Left ventricle myocardium inferior (tissue), 1 donor: ENCODE measurements around the gene EDC4. TPM values are rescaled to one million over a fixed set of nuclear protein-coding genes. Genes with fewer than 3 reads are reported as not detected.
"Not testable (repeated sequence)": the region's sequence is repeated elsewhere in the genome, so short reads cannot be mapped to it uniquely, and the experiment has no call there.

Experiments used
- DNase-seq: peaks from one replicate; pipeline ENCODE4 v3.0.0-alpha.2; 2020
- H3K27ac ChIP-seq: fragments of 200-600 bp; replicated peaks from 2 replicates; pipeline ENCODE4 v1.8.0; 2021
- H3K27me3 ChIP-seq: fragments of 200-600 bp; 2 replicates; pipeline ENCODE4 v1.8.0; 2021; ENCODE audit warnings: low read depth
- H3K36me3 ChIP-seq: fragments of 200-600 bp; 2 replicates; pipeline ENCODE4 v1.8.0; 2021
- H3K4me1 ChIP-seq: fragments of 200-600 bp; 2 replicates; pipeline ENCODE4 v1.8.0; 2021
- H3K4me3 ChIP-seq: fragments of 200-600 bp; 2 replicates; pipeline ENCODE4 v1.8.0; 2021; ENCODE audit warnings: mild to moderate bottlenecking, moderate library complexity
- H3K9me3 ChIP-seq: fragments of 200-600 bp; replicated peaks from 2 replicates; pipeline ENCODE4 v1.8.0; 2021
- CTCF ChIP-seq: fragments of 200-600 bp; IDR thresholded peaks from 2 replicates; pipeline ENCODE4 v1.8.0; 2021; ENCODE audit warnings: antibody characterized with exemption, mild to moderate bottlenecking, borderline replicate concordance
- intact Hi-C: fragments of 100-400 bp; cut with micrococcal nuclease; formaldehyde crosslinking; loops from one replicate; pipeline ENCODE4 v1.11.0; 2022
- total RNA-seq: library from RNA; stranded (reverse); fragmentation: NEBNext Ultra II Directional; extraction: Animal tissue kit (Norgen Biotek cat#: 25700); gene quantifications from one replicate; pipeline ENCODE4 v1.2.1, GENCODE V29; 2021
- donor health status: DM: no; HTN: yes; CAD: no; lungs with severe emphysema.

Gene EDC4
- total RNA-seq, 1 donor from 2014 or later: 33.2 TPM

- H3K27me3 ChIP-seq: no peaks in the 10 kb centered on the region
- no peaks in the 10 kb centered on the region for H3K9me3 ChIP-seq
- peak overlapping the region; percentile 39 for H3K4me3 ChIP-seq
- DNase-seq: peak; percentile 77
- H3K36me3 ChIP-seq: peaks cover 40% of the 10 kb centered on the region
- TF ChIP-seq CTCF: no peak
- H3K27ac ChIP-seq: peak overlapping the region; percentile 93
- peaks cover 75% of the 10 kb centered on the region for H3K4me1 ChIP-seq
- intact Hi-C loops: no loop called here
These were observed 9.9 kb upstream of the EDC4 start for GRCh38 chr16:67862623-67863583.

- Histone ChIP-seq H3K4me3 (peak overlapping the region; percentile 39), H3K36me3 (peaks cover 51% of the 10 kb centered on the region), H3K27ac (peak overlapping the region; percentile 93), H3K4me1 (peaks cover 63% of the 10 kb centered on the region)
- H3K9me3 ChIP-seq, DNase-seq, H3K27me3 ChIP-seq, intact Hi-C loops: not testable (repeated sequence)
These were observed 8.8 kb upstream of the EDC4 start for GRCh38 chr16:67864044-67864443.

- Histone ChIP-seq H3K36me3 (peaks cover 55% of the 10 kb centered on the region), H3K4me1 (peaks cover 58% of the 10 kb centered on the region), H3K4me3 (no peak overlapping the region), H3K27ac (peak overlapping the region; percentile 93), H3K27me3 (no peaks in the 10 kb centered on the region), H3K9me3 (no peaks in the 10 kb centered on the region)
- no peak for TF ChIP-seq CTCF
- intact Hi-C loops: no loop called here
- no peak for DNase-seq
These were observed 8.3 kb upstream of the EDC4 start for GRCh38 chr16:67864594-67864993.

GRCh38 chr16:67865318-67865717 is 7.5 kb upstream of the EDC4 start:
- peaks cover 51% of the 10 kb centered on the region for H3K4me1 ChIP-seq
- peak overlapping the region; percentile 93 for H3K27ac ChIP-seq
- H3K9me3 ChIP-seq: no peaks in the 10 kb centered on the region
- no peak overlapping the region for H3K4me3 ChIP-seq
- TF ChIP-seq CTCF: peak; percentile 42
- intact Hi-C loops: no loop called here
- no peak for DNase-seq
- no peaks in the 10 kb centered on the region for H3K27me3 ChIP-seq
- H3K36me3 ChIP-seq: peaks cover 58% of the 10 kb centered on the region

GRCh38 chr16:67868290-67868689 is 4.6 kb upstream of the EDC4 start:
- TF ChIP-seq CTCF: no peak

GRCh38 chr16:67869653-67870052 is 3.2 kb upstream of the EDC4 start:
- no peaks in the 10 kb centered on the region for H3K27me3 ChIP-seq
- peaks cover 70% of the 10 kb centered on the region for H3K36me3 ChIP-seq
- no peak for DNase-seq
- H3K9me3 ChIP-seq: no peaks in the 10 kb centered on the region
- H3K4me1 ChIP-seq: peaks cover 30% of the 10 kb centered on the region
- H3K27ac ChIP-seq: no peak overlapping the region
- intact Hi-C loops: no loop called here
- no peak for TF ChIP-seq CTCF
- no peak overlapping the region for H3K4me3 ChIP-seq

More at GRCh38 chr16:67868290-67868689, 4.6 kb upstream of the EDC4 start:
- Histone ChIP-seq H3K27ac (no peak overlapping the region), H3K4me3 (no peak overlapping the region), H3K27me3 (no peaks in the 10 kb centered on the region), H3K36me3 (peaks cover 70% of the 10 kb centered on the region), H3K4me1 (peaks cover 30% of the 10 kb centered on the region), H3K9me3 (no peaks in the 10 kb centered on the region)
- intact Hi-C loops: no loop called here
- DNase-seq: no peak
